CD4-positive, alpha-beta T cell treated with Interleukin-4 for 4 hours (primary cell): ENCODE measurements around the gene ACSM2A.
"Not testable (repeated sequence)": the region's sequence is repeated elsewhere in the genome, so short reads cannot be mapped to it uniquely, and the experiment has no call there.

Experiments used
- DNase-seq: peaks from one replicate; pipeline ENCODE4 v3.0.0-alpha.2; 2020

Gene ACSM2A

GRCh38 chr16:20460313-20460712 is 9.0 kb downstream of the ACSM2A start:
- not testable (repeated sequence) for DNase-seq

GRCh38 chr16:20468954-20469353 is 17.6 kb downstream of the ACSM2A start:
- not testable (repeated sequence) for DNase-seq

DNA sequence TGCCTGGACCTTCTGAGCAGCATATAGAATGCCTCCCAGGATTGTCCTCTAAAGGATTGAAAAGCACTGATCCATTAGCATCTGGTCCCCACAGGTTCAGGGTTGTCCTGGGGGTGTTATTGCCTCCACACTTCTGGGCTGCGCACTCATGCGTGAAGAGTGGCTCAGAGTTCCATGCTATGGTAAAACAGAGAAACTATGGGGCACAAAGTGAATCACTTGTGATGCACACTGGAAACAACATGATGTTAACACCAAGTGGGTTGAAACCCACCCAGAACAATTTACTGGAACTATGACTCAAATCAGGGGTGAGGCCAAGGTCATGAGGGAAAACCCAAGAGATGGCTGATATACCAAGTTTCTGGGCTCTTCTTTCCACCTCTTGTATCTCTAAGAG is 18.6 kb downstream of the ACSM2A start:
- not testable (repeated sequence) for DNase-seq

DNA sequence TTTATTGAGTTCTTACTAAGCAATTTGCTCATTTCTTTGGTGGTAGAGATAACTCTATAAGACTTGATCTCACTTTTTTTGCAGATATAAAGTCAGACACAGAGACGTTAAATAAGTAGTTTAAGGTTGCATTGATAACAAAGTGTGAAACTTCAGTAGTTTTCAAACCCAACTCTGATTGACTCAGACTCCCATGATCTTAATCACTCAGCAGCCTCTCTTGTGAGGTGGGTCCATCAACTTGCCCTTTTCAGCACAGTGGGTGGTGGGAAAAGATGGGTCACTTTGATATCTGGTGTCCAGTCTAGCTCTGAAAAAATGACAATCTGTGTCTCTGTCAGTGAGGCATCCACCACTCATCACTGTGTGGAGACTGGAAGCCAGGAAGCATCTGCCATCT is 19.4 kb downstream of the ACSM2A start:
- DNase-seq, result not testable (repeated sequence)

GRCh38 chr16:20477188-20477744 is 25.9 kb downstream of the ACSM2A start:
- not testable (repeated sequence) for DNase-seq

- not testable (repeated sequence) for DNase-seq
Measured at GRCh38 chr16:20483989-20484388, 32.7 kb downstream of the ACSM2A start.

GRCh38 chr16:20484726-20485125 is 33.4 kb downstream of the ACSM2A start:
- no peak for DNase-seq

- DNase-seq, result no peak
Measured at GRCh38 chr16:20485408-20485807, 34.1 kb downstream of the ACSM2A start.

DNA sequence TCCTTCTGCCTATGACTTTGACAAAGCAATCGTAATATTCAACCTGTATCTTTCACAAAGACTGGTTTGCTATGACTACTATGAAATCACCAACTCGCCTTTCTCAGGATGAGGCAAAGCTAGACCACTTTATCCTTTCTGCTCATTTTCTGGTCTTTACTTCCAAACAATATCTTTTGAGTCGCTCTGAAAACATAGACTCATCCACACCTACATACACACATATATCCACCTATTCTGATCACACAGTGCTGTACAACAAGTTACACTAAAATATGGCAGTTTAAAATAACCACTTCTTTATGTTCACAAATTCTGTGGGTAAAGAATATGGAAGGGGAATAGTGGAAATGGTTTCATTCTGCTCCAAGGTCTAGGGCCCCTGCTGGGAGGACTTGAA is 39.7 kb downstream of the ACSM2A start:
- DNase-seq, result not testable (repeated sequence)

GRCh38 chr16:20491448-20491847 is 40.1 kb downstream of the ACSM2A start:
- DNase-seq, result not testable (repeated sequence)

GRCh38 chr16:20504418-20504817 is 53.1 kb downstream of the ACSM2A start:
- DNase-seq, result no peak

DNA sequence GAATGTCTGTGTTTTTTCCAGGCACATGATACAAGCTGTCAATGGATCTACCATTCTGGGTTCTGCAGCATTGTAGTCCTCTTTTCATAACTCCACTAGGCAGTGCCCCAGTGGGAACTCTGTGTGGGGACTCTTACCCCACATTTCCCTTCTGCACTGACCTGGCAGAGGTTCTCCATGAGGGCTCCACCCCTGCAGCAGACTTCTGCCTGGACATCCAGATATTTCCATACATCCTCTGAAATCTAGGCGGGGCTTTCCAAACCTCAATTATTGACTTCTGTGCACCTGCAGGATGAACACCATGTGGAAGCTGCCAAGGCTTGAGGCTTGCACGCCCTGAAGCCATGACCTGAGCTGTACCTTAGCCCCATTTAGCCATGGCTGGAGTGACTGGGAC is 56.0 kb downstream of the ACSM2A start:
- no peak for DNase-seq

DNA sequence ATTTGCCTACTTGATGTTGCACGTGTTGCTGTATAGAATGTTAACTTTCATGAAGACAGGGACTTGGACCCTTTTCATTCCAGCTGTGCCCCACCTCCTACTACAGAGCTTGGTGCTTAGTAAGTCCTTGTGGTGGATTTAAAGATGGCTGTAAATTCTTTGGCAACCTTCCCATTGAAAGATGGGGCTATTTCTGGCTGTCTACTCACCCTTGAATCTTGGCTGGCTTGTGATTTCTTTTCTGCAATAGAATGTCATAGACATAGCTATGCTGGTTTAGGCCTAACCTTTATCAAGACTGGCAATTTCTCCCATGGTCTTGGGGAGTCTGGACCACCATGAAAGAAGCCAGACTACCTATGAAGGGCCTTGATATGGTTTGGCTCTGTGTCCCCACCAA is 59.0 kb downstream of the ACSM2A start:
- DNase-seq, result no peak

DNA sequence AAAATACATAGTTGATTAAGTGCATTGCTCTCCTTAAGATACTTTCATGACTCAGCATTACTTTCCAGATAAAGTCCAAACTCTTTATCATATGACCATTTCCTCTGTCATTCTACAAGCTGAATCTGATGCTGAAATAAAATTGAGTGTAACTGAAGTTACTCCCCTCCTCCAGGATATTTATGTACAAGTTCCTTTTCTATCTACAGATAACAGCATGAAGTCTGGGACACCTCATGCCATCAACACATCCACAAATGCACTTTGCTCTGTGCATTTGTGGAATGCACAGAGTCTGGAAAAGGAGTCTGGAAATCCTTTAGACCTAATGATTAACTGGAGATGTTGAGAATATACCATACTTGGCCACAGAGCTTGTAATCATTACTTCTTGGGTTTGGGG is 64.4 kb downstream of the ACSM2A start:
- no peak for DNase-seq

- DNase-seq, result no peak
Measured at GRCh38 chr16:20517149-20517548, 65.8 kb downstream of the ACSM2A start.

- DNase-seq, result no peak
Measured at GRCh38 chr16:20519231-20519630, 67.9 kb downstream of the ACSM2A start.

DNA sequence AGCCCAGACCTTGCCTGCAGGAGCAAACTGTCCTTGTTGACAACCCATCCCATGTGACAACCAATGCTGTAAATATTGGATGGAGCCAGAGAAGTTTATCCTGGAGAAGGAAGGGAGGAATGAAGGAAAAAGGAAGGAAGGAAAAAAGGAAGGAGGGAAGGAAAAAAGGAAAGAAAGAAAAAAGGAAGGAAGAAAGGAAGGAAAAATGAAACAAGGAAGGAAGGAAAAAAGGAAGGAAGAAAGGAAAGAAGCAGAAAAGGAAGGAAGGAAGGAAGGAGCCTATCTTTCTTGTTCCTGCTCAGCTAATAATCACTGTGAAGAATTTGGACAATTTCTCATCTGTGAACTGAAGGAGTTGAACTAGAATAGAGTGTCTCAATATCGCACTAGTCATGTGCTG is 68.8 kb downstream of the ACSM2A start:
- DNase-seq, result no peak

GRCh38 chr16:20531795-20532194 is 80.5 kb downstream of the ACSM2A start:
- not testable (repeated sequence) for DNase-seq

DNA sequence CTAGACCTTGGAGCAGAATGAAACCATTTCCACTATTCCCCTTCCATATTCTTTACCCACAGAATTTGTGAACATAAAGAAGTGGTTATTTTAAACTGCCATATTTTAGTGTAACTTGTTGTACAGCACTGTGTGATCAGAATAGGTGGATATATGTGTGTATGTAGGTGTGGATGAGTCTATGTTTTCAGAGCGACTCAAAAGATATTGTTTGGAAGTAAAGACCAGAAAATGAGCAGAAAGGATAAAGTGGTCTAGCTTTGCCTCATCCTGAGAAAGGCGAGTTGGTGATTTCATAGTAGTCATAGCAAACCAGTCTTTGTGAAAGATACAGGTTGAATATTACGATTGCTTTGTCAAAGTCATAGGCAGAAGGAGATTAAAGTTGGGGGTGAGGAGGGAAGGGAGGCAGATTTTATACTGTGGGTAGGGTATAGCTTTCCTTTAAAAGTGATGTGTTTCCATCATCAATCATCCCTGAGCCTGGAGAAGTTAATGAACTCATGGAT is 81.0 kb downstream of the ACSM2A start:
- not testable (repeated sequence) for DNase-seq

- not testable (repeated sequence) for DNase-seq
Measured at GRCh38 chr16:20536669-20537068, 85.3 kb downstream of the ACSM2A start.
